GM18508 (cell line): ENCODE results near the gene SH3BP4.

Experiments used
- ATAC-seq: cut with Tn5 transposase; IDR thresholded peaks from one replicate; pipeline ENCODE4 v1.9.1; 2021; ENCODE audit warnings: moderate number of reproducible peaks; ENCODE audit not compliant: insufficient read depth, unreplicated experiment

The SH3BP4 gene

DNA sequence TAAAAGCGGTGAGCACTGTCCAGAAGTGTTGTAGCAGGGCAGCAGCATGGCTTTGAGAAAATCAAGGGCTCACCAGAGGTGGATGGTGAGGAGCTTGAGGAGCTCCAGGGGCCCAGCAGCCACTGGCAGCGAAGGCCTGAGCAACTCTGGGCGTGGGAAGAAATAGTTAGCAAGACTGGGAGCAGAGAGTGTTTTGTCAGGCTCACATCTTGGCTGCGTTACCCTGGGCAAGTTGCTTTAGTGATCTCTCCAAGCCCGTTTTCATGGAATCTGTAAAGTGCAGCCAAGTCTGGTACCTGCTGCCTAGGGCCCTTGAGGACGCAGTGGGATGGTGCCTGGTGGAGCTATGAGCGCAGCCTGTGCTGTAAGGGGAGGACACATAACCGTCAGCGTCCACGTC, 78.3 kb downstream of the SH3BP4 start:
- ATAC-seq, result no peak

DNA sequence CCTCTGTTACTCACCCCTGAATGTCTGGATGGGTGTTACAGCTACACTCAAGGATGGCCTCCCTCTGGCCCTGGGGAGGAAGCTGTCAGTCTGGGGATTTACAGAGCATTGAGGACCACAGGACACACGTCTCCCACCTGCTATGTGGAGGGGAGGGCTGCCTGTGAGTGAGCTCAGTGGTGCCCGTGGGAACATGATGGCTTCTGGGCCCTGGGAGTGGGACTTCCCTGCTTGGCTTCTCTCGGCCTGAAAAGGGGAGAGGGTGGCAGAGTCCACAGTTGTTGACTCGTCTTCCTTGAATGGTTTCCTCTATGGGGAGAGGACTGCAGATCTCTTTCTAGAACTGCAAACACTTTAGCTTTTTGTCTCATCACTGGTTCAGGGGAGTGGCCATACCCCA, 79.1 kb downstream of the SH3BP4 start:
- no peak for ATAC-seq

- no peak for ATAC-seq
These were observed 80.0 kb downstream of the SH3BP4 start for GRCh38 chr2:235031686-235032373.

DNA sequence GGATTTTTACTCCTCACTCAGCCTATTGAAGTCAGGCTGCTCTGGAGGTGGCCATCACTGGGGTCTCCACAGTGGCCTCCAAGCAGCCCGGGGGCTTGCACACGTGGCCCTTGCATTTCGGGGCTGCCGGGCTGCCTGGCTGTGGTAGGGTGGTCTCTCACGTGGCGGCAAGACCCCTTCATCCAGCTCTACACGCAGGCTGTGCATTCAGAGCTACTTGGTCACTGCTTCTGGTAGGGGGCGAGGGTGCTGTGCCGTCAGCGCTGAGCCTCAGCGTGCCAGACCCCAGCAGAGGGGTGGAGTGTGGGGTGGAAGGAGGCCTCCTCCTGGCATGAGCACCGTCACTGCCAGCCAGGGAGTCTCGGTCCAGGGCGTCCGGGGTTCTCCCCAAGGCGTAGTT, 80.6 kb downstream of the SH3BP4 start:
- ATAC-seq, result no peak

- ATAC-seq, result no peak
These were observed 81.1 kb downstream of the SH3BP4 start for GRCh38 chr2:235032949-235033348.

DNA sequence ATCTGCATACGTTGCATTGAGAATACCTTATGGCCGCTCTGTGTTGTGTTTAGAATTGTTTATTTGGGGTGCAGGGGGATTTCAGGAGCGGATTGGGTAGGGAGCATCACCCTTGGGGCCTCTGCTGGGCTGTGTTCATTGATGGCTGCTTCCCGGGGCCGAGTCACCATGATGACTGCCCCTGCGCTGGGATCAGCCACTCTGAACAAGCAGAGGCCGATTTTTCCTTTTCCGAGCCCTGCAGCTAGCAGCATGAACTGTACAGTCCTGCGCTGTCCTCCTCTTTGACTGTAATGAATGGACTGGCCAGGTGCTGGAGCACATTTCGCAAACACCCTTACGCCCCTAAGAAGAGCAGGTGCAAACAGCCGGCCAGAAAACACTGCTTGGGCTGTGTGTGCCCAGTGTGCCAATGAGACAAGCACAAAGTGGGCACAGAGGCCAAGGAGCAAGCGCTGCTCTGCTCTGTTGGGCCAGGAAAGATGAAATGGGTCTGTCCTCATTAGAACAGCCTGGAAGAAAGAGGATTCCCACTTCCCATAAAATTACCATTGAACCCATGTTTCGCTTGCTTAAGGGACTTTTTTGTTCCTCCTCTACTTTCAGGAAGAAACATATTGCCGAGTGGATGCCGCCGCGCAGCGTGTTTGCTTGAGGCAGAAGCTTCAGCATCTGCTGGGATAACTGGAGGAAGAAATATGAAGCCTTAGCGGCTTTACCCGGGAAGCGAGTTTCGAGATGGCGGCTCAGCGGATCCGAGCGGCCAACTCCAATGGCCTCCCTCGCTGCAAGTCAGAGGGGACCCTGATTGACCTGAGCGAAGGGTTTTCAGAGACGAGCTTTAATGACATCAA, 82.7 kb downstream of the SH3BP4 start:
- ATAC-seq, result no peak

- ATAC-seq, result no peak
These were observed 85.9 kb downstream of the SH3BP4 start for GRCh38 chr2:235037604-235038166.

DNA sequence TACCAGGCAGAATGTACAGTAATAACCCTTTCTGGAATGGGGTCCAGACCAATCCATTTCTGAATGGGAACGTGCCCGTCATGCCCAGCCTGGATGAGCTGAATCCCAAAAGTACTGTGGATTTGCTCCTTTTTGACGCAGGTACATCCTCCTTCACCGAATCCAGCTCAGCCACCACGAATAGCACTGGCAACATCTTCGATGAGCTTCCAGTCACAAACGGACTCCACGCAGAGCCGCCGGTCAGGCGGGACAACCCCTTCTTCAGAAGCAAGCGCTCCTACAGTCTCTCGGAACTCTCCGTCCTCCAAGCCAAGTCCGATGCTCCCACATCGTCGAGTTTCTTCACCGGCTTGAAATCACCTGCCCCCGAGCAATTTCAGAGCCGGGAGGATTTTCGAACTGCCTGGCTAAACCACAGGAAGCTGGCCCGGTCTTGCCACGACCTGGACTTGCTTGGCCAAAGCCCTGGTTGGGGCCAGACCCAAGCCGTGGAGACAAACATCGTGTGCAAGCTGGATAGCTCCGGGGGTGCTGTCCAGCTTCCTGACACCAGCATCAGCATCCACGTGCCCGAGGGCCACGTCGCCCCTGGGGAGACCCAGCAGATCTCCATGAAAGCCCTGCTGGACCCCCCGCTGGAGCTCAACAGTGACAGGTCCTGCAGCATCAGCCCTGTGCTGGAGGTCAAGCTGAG, 89.6 kb downstream of the SH3BP4 start:
- ATAC-seq, result no peak

DNA sequence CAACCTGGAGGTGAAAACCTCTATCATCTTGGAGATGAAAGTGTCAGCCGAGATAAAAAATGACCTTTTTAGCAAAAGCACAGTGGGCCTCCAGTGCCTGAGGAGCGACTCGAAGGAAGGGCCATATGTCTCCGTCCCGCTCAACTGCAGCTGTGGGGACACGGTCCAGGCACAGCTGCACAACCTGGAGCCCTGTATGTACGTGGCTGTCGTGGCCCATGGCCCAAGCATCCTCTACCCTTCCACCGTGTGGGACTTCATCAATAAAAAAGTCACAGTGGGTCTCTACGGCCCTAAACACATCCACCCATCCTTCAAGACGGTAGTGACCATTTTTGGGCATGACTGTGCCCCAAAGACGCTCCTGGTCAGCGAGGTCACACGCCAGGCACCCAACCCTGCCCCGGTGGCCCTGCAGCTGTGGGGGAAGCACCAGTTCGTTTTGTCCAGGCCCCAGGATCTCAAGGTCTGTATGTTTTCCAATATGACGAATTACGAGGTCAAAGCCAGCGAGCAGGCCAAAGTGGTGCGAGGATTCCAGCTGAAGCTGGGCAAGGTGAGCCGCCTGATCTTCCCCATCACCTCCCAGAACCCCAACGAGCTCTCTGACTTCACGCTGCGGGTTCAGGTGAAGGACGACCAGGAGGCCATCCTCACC, 90.2 kb downstream of the SH3BP4 start:
- ATAC-seq, result no peak

GRCh38 chr2:235042576-235043515, 91.0 kb downstream of the SH3BP4 start:
- no peak for ATAC-seq

DNA sequence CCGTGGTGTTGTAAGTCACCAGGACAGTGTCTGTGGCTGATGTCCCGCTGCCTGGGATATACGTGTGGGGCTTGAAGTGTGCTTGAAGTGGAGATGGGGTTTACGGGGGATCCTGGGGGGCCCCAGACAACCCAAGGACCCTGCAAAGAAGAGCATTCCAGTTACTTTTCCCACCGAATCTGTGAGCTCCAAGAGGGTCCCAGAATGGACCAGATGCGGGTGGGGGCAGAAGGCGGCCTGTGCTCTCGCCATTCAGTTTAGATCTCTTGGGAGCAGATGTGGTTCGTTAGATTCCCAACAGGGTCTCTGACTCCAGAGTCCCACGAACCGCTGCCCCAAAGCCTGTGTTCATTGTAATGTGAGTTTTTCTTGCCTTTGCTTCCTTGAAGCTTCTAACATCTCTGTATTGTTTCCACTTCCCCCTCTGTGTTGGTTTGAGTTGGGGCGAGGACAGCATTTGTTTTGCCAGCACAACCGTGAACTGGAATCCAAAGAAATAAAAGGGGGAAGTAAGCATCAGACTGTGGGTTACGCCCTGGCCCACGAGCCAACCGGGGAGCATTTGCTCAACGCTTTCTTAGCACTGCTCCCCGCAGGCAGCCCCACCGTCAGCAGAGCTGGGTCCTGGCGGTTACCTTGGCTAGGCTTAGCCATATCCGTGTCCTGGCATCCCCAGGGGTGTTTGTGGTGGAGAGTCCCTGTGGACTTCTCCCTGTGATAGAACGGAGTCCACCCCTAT, 92.1 kb downstream of the SH3BP4 start:
- ATAC-seq, result no peak

DNA sequence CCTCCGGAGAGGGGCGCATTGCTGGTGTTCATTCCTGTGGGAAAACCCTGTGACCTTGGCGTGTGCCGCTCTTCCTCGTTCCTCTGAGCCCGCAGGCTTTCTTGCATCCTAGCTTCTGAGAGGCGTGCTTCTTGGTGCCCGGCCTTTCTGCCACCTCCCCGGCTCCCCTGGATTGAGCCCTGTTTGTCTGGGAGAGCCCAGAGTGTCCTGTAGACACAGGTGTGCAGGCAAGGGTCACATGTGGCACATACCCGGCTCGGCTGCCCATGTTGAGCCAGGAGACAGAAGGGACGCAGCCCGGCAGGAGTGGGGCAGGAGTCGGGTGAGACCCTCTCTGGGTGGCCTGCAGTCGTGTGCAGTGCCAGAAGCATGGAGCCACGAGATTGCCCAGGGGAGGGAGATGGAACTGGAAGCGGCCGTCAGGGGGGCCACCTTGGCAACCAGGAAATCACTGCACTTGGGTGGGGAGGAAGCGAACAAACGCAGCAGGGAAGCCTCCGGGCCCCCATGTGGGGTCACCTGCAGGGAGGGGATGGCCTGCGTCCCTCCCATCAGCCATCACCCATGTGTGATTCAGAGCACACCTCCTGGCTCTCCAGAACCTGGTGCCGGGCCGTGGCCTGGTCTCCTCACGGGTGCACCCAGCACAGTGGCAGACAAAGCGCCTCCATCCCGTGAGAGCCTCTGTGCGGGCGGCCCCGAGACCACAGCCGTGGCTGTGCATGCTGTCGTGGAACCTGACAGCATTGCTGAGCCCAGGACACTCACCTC, 92.9 kb downstream of the SH3BP4 start:
- no peak for ATAC-seq

- ATAC-seq, result no peak
These were observed 93.6 kb downstream of the SH3BP4 start for GRCh38 chr2:235045336-235045972.

DNA sequence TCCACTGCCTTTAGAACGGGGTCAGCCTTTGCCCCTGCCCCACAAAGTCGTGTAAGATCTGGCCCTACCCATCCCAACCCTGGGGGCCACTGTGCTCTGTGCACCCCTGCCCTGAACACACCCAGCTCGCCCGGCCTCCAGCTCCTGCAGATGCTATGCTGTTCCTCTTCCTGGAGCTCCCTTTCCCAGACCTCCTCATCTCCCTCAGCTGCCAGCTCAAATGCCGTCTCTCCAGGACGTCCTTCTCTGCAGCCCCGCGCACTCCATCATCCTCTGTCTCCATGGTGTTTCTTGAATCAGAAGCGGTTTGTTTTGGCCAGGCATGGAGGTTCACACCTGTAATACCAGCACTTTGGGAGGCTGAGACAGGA, 94.1 kb downstream of the SH3BP4 start:
- ATAC-seq, result no peak

DNA sequence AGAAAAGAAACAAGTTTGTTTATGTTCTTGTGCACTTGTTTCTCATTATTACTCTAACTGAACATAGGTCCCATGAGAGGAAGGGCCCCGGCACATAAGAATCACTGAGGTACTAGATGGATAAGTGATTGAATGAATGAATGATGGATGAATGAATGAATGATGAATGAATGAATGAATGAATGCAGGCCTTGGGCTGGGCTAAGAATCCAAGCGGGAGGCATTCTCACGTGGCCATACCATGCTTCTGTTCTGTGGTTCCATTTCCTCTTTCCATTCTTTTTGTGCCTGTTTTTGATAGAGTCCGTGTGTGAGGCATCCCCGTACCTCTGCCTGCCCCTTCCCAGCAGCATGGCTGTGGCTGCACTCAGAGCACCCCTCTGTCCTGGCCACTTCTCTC, 94.8 kb downstream of the SH3BP4 start:
- ATAC-seq, result no peak

- ATAC-seq, result no peak
These were observed 95.6 kb downstream of the SH3BP4 start for GRCh38 chr2:235047171-235048160.
